ENCODE data around the gene ATP2B2.

- TF ChIP-seq POLR2A (IDR thresholded peaks at IDR 0.05; ENCODE audit: borderline replicate concordance, extremely low read depth, insufficient read depth, insufficient read length) (no peak), EZH2 (IDR thresholded peaks at IDR 0.05) (no peak), TCF7L2 (IDR thresholded peaks at IDR 0.05; ENCODE audit: borderline replicate concordance, extremely low read depth, insufficient read depth, insufficient read length) (no peak), CTCF (IDR thresholded peaks at IDR 0.05 in 2 of 3, conservative IDR thresholded peaks at IDR 0.05 in 1 of 3; ENCODE audit: borderline replicate concordance in 1 of 3, insufficient read depth in 1 of 3, low read depth in 2 of 3, low read length in 2 of 3) (no peak), MAX (IDR thresholded peaks at IDR 0.05) (no peak), REST (IDR thresholded peaks at IDR 0.05; ENCODE audit: low read depth) (no peak), ELF1 (IDR thresholded peaks at IDR 0.05; ENCODE audit: borderline replicate concordance, low read depth) (no peak)
Measured at GRCh38 chr3:10386121-10386520, 119.3 kb downstream of the ATP2B2 start.

All from HCT116 (cell line).